ENCODE data around the gene PTGIS.
"Not testable (repeated sequence)": the region's sequence is repeated elsewhere in the genome, so short reads cannot be mapped to it uniquely, and the experiment has no call there.

PTGIS gene

DNA sequence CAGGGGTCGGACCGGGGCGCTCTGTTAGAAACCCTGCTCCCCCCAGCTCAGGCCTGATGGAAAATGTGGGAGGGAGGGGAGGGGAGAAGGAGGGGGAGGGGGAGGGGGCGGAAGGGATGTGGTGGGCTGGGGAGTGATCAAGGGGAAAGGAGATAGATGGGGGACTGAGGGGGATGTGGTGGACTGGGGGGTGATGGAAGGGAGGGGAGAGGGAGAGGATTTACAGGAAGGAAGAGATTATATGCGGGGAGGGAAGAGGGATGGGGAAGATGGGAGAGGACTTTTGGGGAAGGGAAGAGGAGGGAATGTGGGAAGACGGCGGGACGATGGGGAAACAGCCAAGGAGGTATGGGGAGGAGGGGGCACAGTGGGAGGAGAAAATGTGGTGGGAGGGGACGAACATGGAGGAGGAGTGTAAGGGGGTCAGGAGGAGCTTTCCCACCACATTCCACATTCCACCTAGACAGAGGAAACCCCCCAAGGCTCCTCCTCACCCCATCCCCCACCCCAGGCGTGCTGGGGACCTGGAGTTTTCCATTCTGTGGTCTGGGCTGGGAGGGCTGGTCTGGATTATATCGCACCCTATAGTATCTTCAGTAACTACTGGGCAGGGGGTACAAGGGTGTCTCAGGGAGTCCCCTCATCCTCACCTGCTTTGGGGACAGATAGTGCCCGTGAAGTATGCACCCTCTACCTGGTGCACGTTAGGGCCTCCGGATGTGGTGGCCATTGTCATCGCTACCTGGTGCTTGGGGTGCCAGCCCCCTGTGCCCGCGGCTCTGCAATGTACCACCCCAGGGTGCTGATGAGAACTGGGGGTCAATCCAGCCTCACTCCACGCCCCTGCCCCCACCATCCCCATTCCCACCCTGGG is 578 bp upstream of the PTGIS start:
- TF ChIP-seq, protein P1, sequence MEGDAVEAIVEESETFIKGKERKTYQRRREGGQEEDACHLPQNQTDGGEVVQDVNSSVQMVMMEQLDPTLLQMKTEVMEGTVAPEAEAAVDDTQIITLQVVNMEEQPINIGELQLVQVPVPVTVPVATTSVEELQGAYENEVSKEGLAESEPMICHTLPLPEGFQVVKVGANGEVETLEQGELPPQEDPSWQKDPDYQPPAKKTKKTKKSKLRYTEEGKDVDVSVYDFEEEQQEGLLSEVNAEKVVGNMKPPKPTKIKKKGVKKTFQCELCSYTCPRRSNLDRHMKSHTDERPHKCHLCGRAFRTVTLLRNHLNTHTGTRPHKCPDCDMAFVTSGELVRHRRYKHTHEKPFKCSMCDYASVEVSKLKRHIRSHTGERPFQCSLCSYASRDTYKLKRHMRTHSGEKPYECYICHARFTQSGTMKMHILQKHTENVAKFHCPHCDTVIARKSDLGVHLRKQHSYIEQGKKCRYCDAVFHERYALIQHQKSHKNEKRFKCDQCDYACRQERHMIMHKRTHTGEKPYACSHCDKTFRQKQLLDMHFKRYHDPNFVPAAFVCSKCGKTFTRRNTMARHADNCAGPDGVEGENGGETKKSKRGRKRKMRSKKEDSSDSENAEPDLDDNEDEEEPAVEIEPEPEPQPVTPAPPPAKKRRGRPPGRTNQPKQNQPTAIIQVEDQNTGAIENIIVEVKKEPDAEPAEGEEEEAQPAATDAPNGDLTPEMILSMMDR (IDR thresholded peaks at IDR 0.05; ENCODE audit: insufficient read depth, low read depth, low read length, missing control alignments) = no peak

DNA sequence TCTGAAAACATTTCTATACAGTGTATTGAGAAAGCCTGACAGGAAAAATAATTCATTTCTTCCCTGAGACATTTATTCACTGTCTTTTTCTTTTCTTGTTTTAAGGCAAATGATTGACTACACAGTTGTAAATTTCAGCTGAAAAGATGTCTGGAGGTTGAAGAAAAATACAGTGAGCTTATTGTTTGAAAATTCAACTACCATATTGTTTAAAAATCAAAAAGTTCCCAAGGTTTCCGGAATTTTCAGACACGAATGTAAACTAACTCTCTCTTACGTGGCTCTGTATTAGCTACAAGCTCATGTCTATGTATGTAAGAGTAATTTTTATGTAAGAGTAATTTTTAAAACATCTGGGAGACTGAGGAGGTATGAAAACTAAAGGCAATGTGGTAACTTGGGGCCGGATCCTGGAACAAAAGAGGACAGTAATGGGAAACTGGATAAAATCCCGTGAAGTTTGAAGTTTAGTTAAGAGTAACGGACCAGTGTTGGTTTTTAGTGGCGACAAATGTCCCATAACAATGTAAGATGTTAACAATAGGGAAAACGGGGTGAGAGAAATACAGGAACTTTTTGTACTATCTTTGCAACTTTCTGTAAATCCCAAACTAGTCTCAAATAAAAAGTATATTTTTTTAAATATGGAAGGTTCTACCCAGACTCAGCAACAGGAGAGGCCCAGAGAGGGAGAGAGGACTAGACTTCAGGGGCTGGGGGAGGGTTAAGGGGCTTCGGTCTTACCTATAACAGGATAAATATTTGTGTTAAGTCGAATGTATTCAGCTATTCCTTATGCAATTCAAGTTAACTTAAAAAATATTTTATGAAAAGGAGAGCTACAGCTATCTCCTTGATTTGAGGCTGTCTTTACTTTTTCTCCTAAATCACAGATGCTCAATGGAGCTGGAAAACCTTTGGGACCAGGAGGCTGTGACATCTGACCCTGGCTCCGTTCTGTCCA is 1.3 kb downstream of the PTGIS start:
- TF ChIP-seq, protein P1 (IDR thresholded peaks at IDR 0.05; ENCODE audit: insufficient read depth, low read depth, low read length, missing control alignments) = no peak
- no peak overlapping the region for H3K4me3 ChIP-seq (ENCODE audit: low read depth, low read length)
- no peak for DNase-seq (ENCODE audit: low read depth)

More for the DNA sequence above, 578 bp upstream of the PTGIS start:
- no peak overlapping the region for H3K4me3 ChIP-seq (ENCODE audit: low read depth, low read length)
- no peak for DNase-seq (ENCODE audit: low read depth)

DNA sequence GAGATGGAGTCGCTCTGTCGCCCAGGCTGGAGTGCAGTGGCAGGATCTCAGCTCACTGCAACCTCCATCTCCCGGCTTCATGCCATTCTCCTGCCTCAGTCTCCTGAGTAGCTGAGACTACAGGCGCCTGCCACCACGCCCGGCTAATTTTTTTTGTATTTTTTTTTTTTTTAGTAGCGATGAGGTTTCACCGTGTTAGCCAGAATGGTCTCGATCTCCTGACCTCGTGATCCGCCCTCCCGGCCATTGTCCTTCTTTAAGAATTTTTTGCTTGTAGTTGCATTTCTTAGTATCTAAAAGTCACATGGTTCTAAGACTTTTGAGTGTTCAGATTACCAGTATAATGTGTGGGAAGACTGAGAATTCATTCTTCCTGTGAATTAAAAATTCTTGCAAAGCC is 2.9 kb downstream of the PTGIS start:
- H3K4me3 ChIP-seq (ENCODE audit: low read depth, low read length); DNase-seq (ENCODE audit: low read depth): not testable (repeated sequence)

DNA sequence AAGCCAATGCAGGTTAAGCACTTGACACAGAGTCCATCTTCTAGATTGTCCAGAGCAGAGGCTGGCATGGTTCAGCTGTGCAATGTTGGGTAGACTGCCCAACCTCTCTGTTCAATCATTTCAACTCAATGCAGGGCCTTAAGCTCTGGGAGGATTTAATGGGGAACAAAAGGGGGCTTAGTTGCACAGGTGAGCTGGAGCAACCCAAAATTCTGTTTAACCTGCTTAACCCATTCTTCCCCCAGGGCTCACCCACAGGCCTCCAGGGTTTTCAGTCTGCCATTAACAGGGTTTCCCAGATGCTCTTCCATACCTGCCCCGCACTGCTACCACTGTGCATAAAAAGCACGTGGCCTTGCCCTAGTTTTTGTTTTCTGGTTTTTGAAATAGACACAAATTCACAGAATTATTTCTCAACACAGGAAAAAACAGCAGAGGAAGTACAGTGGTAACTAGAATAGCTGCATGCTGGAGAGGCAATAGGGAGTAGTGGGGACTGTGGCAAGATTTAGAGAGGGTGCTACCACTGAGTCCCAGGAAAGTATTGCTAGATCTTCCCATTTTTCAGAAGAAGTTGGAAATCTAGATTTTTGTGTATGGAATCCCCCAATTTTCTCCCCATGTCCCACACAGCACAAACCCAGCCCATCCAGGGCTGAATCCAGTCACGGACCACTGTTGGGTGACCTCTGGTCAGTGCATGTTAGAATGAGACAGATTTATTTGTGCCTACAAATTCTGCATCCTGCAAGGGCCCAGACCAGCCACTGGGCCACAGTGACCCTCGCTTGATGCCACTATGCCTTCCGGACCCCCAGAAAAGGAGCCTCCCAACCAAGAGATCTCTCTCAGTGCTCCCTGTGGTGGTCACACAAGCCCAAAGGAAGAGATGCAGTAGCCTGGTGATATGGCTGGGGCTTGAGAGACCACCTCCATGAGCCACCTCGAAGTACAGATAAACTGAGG is 4.6 kb downstream of the PTGIS start:
- no peak for DNase-seq (ENCODE audit: low read depth)
- H3K4me3 ChIP-seq (ENCODE audit: low read depth, low read length) = no peak overlapping the region
- TF ChIP-seq, protein P1 (IDR thresholded peaks at IDR 0.05; ENCODE audit: insufficient read depth, low read depth, low read length, missing control alignments) = no peak

DNA sequence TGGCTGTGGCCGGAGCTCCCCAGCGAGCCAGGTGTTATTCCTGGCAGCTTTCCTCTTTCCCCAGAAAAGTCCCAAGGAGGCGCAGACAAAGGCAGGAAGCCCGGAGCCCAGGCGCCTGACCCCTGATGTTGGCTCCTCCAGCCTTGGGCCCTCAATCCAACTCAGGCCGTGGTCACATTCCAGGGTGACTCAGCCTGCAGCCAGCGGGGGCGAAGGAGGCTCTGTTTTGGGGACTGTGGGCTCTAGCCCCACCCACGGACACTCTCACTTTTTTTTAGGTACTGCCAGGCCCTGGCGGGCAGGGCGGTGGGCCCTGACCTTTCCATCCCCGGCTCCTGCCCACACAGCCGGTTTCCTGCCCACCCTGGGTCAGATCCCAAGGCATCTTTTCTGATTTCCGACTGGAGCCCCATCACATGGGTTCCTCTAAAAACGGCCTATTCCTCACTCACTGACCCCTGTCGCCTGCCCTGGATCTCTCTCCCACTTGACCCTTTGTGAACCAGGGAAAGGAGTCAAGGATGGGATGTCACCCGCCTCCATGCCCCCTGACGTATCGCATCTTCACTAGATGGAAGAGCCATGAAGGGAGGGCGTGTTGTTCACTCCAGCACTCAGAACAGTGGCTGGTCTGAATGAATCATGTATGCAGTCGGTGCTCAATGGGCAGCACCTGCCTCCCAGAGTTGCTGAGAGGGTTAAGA is 5.5 kb downstream of the PTGIS start:
- no peak for DNase-seq (ENCODE audit: low read depth)
- TF ChIP-seq, protein P1 (IDR thresholded peaks at IDR 0.05; ENCODE audit: insufficient read depth, low read depth, low read length, missing control alignments) = no peak
- no peak overlapping the region for H3K4me3 ChIP-seq (ENCODE audit: low read depth, low read length)

DNA sequence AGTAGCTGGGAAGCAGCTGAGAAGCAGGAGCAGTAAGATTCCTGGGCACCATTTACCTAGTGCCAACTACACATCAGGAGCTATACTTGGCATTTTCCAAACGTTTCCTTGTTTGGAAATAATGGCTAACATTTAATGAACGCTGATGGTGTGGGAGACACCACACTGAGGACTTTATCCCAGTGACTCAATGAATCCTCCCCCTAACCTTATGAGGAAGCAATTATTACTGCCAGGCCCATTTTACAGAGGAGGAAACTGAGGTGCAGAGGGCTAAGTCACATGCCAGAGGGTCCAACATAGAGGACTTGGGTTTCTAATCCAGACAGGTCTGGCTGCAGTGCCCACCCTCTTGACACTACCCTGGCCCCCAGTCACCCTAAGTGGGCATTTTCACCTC is 6.1 kb downstream of the PTGIS start:
- no peak for DNase-seq (ENCODE audit: low read depth)
- TF ChIP-seq, protein P1 (IDR thresholded peaks at IDR 0.05; ENCODE audit: insufficient read depth, low read depth, low read length, missing control alignments) = no peak
- H3K4me3 ChIP-seq (ENCODE audit: low read depth, low read length) = no peak overlapping the region

Measured in GM12865 (cell line).